ENCODE data around the gene PCGF5. TPM values are rescaled to one million over a fixed set of nuclear protein-coding genes. Genes with fewer than 3 reads are reported as not detected.

PCGF5 gene
- total and polyA plus RNA-seq, 5 experiments from 2014 or later: 51.1 to 73.5 (median 55.7) TPM

DNA sequence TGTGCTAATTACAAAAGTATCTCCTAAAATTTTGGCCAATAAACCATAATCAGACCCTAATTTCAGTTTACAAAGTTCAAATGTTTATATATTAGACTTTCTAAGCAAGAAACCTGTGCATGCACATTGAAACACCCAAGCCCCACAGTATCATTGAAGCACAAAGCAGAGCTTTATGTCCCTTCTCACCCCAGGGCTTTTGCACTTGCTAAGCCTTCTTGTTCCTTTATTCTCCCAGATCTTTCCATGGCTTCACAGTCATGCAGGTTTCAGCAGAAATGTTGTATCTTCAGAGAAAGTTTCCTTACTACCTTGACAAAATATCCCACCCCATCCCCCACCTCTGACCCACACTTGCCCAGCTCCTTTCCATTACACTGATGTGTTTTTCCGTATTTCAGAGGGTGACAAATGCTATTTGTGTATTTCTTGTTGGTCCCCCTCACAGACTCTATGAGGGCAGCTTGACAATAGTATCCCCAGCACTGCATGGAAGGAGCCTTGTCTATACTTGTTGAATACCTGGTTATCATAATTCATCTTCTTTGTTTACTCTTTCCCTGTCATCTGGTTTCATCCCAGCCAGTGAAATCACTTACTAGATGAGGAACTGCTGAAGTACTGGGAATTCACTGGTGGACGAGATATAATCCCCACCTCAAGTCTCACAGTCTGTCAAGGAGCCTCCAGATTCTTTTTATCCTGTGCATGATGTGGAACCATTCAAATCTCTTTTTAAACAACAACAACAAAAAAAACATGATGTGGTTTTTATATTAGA, 24.0 kb upstream of the PCGF5 start:
- POLR2A ChIA-PET: no interaction called here
- no peaks in the 10 kb centered on the region for H3K27me3 Mint-ChIP-seq
- H3K36me3 Mint-ChIP-seq: peaks cover 6 to 11% (median 9%) of the 10 kb centered on the region in 3 donors
- peak overlapping the region in 9 of 10 donors; percentile 11 to 89 (median 45) for H3K27ac Mint-ChIP-seq
- no peak overlapping the region for H3K4me3 Mint-ChIP-seq
- no peak for DNase-seq
- peaks cover 0 to 7% (median 0%) of the 10 kb centered on the region in 9 donors for H3K9me3 Mint-ChIP-seq
- ATAC-seq: no peak
- peaks cover 53 to 92% (median 82%) of the 10 kb centered on the region in 4 donors for H3K4me1 Mint-ChIP-seq

DNA sequence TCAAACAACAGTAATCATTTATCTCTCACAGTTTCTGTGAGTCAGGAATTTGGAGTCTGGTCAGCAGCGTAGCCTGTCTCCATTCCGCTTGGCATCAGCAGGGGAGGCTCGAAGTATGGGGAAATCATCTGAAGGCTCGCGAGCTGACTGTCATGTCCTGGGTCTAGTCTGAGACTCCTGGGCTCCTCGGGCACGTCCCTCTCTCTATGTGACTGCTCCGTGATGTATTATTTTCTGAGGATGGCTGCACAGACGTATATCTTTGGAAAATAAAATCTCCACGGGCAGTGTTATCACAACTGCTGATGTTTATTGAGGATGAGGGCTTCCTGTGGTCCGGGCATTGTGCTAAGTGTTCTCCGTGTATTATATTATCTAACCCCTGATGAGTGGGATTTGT, 23.3 kb upstream of the PCGF5 start:
- Mint-ChIP-seq H3K9me3 (peaks cover 0 to 7% (median 0%) of the 10 kb centered on the region in 9 donors), H3K4me3 (no peak overlapping the region)
- POLR2A ChIA-PET: no interaction called here

DNA sequence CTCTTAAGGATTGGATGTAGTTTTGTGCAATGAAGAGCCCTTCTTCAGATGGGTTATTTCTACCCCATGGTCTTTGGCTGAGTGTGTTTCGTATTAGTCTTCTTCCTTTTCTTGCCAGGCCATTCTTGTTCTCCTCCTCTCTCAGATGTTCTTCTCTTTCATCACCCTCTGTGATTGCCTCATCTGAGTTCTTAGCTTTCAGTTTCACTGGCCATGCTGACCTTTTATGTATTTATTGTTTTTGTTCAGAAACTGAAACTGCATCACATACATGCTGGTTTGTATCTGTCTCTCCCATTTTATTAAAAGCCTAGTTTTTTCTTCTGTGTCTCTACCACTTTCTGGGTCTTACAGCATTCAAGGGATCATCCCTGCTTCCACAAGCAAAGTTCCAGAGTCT, 21.7 kb upstream of the PCGF5 start:
- POLR2A ChIA-PET: interaction anchor here (0.9 kb wide), 1 partner anchor 35 kb away, joined by 3 read pairs; no protein-coding TSS in a partner anchor
- ATAC-seq (peak; percentile 21 to 34), DNase-seq (peak in 3 of 10 donors; percentile 11 to 51 (median 35))
- Mint-ChIP-seq H3K27ac (peak overlapping the region; percentile 68 to 93 (median 86)), H3K36me3 (peaks cover 3 to 9% (median 5%) of the 10 kb centered on the region in 3 donors), H3K4me3 (peak overlapping the region; percentile 1 to 61 (median 42)), H3K27me3 (no peaks in the 10 kb centered on the region), H3K9me3 (peaks cover 0 to 1% (median 0%) of the 10 kb centered on the region in 9 donors), H3K4me1 (peaks cover 58 to 92% (median 83%) of the 10 kb centered on the region in 4 donors)

More for the DNA sequence above, 23.3 kb upstream of the PCGF5 start:
- Mint-ChIP-seq H3K36me3 (peaks cover 6 to 11% (median 9%) of the 10 kb centered on the region in 3 donors), H3K4me1 (peaks cover 56 to 93% (median 85%) of the 10 kb centered on the region in 4 donors), H3K27me3 (no peaks in the 10 kb centered on the region), H3K27ac (peak overlapping the region in 8 of 10 donors; percentile 11 to 89 (median 58))
- DNase-seq: no peak
- ATAC-seq: no peak

DNA sequence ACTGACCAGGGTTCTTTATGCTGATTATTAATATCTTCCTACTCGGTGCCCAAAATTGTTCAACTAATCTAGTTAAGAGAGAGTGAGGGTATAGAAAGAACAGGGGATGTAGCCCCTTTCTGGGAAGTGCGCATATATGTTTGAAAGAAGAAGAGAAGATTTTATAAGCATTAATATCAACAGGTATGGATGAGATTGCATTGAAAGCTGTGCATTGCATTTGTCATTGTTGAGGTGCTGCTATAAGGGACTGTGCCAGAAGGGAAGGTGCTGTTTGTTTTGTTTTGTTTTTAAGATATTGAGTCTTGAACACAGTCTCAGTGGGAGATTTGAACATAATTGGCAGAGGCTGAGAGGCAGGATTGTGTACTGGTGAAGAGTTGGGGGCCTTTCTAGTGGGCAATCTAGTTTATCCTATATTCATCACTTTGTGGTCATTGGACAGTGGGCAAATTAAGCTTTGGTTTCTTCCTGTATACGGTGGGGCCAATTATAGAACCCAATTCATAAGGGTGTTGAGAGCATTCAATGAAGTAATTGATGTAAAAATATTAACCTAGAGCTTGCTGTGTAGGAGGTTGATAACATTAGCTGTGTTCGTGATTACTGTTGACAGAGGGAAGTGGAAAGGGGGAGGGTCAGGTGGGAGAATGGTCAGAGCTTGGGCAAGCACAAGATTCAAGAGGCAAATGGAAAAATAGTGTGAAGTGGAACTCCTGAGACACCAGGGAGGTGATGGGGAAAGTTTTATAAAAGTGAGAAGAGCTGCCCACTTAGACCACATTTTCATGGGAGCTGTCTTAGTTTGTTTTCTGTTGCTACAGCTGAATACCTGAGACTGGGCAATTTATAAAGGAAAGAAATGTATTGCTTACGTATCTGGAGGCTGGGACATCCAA, 19.9 kb upstream of the PCGF5 start:
- DNase-seq: no peak
- Mint-ChIP-seq H3K4me1 (peaks cover 57 to 90% (median 81%) of the 10 kb centered on the region in 4 donors), H3K27ac (peak overlapping the region; percentile 68 to 95 (median 88)), H3K36me3 (peaks cover 0 to 9% (median 3%) of the 10 kb centered on the region in 3 donors), H3K4me3 (peak overlapping the region; percentile 48 to 83 (median 70)), H3K9me3 (no peaks in the 10 kb centered on the region), H3K27me3 (no peaks in the 10 kb centered on the region)
- no peak for ATAC-seq
- POLR2A ChIA-PET: interaction anchor here (0.7 to 3.0 kb wide), 4 partner anchors 20 to 1392 kb away, joined by 3 to 31 read pairs (median 4); no protein-coding TSS in a partner anchor

DNA sequence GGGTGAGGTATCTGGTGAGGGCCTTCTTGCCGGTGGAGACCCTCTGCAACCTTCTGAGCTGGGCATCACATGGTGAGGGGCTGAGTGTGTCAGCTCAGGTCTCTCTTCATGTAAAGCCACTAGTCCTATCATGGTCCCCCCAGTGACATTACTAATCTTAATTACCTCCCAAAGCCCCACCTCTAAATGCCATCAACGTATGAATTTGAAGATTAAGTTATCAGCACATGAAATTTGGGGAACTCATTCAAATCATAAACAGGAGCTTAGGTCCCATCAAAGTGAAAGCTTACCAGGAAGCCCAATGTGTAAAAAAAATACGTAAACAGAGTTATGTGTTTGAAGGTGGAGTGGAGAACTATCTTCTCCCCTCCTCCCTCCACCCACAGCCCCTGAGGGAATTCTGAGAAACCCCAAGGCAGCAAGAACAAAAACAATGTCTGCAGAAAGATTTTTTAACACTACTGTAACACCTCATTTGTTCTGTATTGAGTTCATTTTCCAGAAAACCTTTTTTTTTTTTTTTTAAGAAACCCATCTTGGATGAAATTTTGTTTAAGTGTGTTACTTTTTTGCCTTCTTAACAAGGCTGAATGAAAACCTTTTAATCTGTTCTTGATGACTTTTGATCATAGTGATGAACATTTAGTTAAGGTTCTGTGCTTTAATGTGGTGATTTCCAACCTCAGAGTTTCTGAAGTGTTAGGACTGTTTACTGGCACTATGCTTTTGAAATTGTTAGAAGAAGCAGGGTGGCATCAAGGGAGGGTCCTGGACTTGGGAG, 19.1 kb upstream of the PCGF5 start:
- peak; percentile 76 to 81 for ATAC-seq
- DNase-seq: peak in 8 of 10 donors; percentile 23 to 80 (median 36)

DNA sequence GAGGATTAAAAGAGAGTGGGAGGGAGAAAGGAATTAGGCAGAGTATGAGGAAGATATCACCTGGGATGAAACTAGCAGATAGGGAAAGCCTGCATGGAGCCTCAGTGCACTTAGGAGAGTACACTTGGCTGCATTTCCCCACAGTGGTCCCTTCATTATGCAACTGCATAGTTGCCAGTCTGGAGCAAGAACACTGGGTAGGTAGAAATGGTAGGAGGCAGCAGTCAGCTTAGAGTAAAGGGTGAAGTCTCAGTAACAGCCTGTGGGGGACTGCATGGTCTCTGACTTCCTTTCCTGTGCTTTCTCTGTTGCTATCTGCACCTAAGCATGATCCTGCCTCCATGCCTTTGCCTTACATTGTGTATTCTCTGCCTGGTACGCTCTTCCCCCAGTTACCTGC, 14.0 kb upstream of the PCGF5 start:
- peaks cover 0 to 3% (median 0%) of the 10 kb centered on the region in 3 donors for H3K36me3 Mint-ChIP-seq
- POLR2A ChIA-PET: no interaction called here
- ATAC-seq: peak; percentile 51 to 63
- H3K4me3 Mint-ChIP-seq: peak overlapping the region in 9 of 10 donors; percentile 7 to 62 (median 39)
- peak in 2 of 10 donors; percentile 11 to 20 for DNase-seq
- peak overlapping the region in 9 of 10 donors; percentile 6 to 84 (median 46) for H3K27ac Mint-ChIP-seq
- H3K27me3 Mint-ChIP-seq: no peaks in the 10 kb centered on the region
- peaks cover 39 to 86% (median 81%) of the 10 kb centered on the region in 4 donors for H3K4me1 Mint-ChIP-seq
- no peaks in the 10 kb centered on the region for H3K9me3 Mint-ChIP-seq

More for the DNA sequence above, 19.1 kb upstream of the PCGF5 start:
- POLR2A ChIA-PET: interaction anchor here (0.7 to 3.0 kb wide), 4 partner anchors 19 to 43 kb away, joined by 3 to 31 read pairs (median 4); no protein-coding TSS in a partner anchor
- Mint-ChIP-seq H3K4me1 (peaks cover 58 to 89% (median 85%) of the 10 kb centered on the region in 4 donors), H3K27ac (peak overlapping the region; percentile 68 to 95 (median 88)), H3K9me3 (no peaks in the 10 kb centered on the region), H3K27me3 (no peaks in the 10 kb centered on the region), H3K36me3 (peaks cover 0 to 9% (median 3%) of the 10 kb centered on the region in 3 donors), H3K4me3 (peak overlapping the region; percentile 48 to 83 (median 70))

DNA sequence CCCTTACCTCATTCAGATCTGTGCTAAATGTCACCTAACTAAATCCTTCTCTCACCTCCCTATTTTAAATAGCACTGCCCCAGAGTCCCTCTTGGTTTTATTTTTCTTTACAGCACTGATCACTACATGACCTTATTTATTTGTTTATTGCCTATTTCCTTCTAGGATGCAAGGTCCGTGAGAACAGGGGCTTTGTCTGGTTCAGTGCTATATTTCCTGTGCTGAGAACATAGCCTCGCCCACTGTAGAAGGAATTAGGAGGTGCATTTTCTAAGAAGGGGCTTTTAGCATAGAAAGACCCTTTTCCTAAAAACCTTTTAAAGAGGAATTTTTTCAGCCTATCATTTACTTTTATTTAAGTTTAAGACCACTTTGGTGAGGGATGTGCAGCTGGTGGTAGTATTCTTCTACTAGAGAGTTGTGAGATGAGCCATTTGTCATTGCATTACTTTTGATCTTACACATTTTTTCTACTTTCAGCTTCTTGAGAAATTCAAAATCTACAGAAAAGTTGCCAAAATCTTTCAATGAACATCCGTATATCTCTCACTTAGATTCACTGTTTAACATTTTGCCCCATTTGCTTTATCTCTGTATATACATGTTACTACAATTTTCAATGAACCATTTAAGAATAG, 13.5 kb upstream of the PCGF5 start:
- DNase-seq (no peak), ATAC-seq (peak; percentile 20 to 22)
- Mint-ChIP-seq H3K27me3 (no peaks in the 10 kb centered on the region), H3K9me3 (no peaks in the 10 kb centered on the region), H3K36me3 (peaks cover 0 to 3% (median 0%) of the 10 kb centered on the region in 3 donors), H3K27ac (peak overlapping the region in 6 of 10 donors; percentile 6 to 81 (median 46)), H3K4me3 (peak overlapping the region in 9 of 10 donors; percentile 7 to 62 (median 39)), H3K4me1 (peaks cover 38 to 86% (median 80%) of the 10 kb centered on the region in 4 donors)
- POLR2A ChIA-PET: no interaction called here

DNA sequence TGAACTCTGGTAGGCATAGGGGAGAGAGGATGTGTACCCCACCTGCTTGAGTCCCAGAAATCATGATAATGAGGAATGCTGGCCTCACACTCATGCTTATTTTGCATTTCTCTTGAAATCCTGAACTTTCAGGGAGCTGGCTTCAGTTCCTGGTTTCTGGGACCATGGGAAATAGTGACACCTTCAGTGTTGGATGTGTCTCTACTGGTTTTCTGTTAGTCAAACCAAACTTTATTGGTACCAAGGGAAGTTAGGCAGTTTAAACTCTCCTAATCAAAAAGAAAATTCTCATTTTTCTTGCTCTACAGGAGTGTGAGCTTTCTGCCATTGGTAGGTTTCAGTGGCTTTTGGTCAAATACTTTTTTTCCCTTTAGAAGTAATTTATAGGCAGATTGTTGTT, 11.8 kb upstream of the PCGF5 start:
- POLR2A ChIA-PET: no interaction called here

DNA sequence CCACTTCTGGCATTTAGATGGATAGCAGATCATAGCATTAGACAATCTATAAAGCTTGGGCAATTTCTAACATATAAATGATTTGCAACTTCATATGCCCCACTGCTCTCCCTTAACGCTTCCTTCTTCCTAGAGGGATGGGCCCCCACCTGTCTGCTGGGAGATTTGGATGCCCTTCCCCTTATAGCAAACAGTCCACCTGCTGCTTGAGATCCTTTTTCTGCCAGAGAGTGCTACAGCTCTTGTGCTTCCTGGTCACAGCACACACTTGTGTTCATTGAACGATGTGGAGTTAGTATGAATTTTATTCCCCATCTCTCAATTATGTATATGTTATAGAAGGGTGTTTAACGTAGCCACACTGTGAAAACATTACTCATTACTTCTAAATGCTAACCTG, 10.4 kb upstream of the PCGF5 start:
- no peak for ATAC-seq
- DNase-seq: no peak
- H3K4me1 Mint-ChIP-seq: peaks cover 31 to 83% (median 71%) of the 10 kb centered on the region in 4 donors
- peak overlapping the region in 3 of 10 donors; percentile 0 to 6 (median 2) for H3K4me3 Mint-ChIP-seq
- H3K9me3 Mint-ChIP-seq: no peaks in the 10 kb centered on the region
- H3K36me3 Mint-ChIP-seq: peaks cover 0 to 3% (median 0%) of the 10 kb centered on the region in 3 donors
- H3K27ac Mint-ChIP-seq: peak overlapping the region in 6 of 10 donors; percentile 12 to 58 (median 22)
- H3K27me3 Mint-ChIP-seq: no peaks in the 10 kb centered on the region
- POLR2A ChIA-PET: no interaction called here

More for the DNA sequence above, 11.8 kb upstream of the PCGF5 start:
- no peak for DNase-seq
- Mint-ChIP-seq H3K4me1 (peaks cover 31 to 80% (median 72%) of the 10 kb centered on the region in 4 donors), H3K27ac (peak overlapping the region in 1 of 10 donors; percentile 21), H3K4me3 (no peak overlapping the region), H3K9me3 (no peaks in the 10 kb centered on the region), H3K36me3 (peaks cover 0 to 3% (median 0%) of the 10 kb centered on the region in 3 donors), H3K27me3 (no peaks in the 10 kb centered on the region)
- no peak for ATAC-seq

DNA sequence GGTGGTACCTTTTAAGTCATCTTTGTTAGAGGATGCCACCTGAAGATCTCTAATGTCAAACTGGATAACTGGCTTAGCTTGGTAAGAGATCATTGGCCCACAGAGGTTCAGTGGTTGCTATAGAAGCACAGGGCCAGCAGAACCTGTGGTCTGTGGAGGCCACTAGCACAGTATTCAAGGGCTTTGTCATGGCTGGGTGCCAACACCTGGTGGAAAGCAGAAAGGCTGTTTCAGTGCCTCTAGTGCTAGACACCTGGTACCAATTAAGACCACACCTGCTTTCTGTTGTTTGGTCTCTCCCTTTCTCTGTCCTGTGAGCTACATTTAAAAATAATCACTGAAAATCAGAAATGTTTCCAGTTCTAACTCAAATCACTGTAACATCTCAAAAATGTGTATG, 10.0 kb upstream of the PCGF5 start:
- H3K36me3 Mint-ChIP-seq: peaks cover 0 to 3% (median 0%) of the 10 kb centered on the region in 3 donors
- ATAC-seq (peak; percentile 63 to 65), DNase-seq (peak in 5 of 10 donors; percentile 24 to 41 (median 27))
- peak overlapping the region in 7 of 10 donors; percentile 12 to 60 (median 24) for H3K27ac Mint-ChIP-seq
- no peaks in the 10 kb centered on the region for H3K27me3 Mint-ChIP-seq
- POLR2A ChIA-PET: interaction anchor here (0.7 kb wide), 1 partner anchor 48 kb away, joined by 3 read pairs; no protein-coding TSS in a partner anchor
- peak overlapping the region in 2 of 10 donors; percentile 0 to 6 for H3K4me3 Mint-ChIP-seq
- peaks cover 29 to 83% (median 67%) of the 10 kb centered on the region in 4 donors for H3K4me1 Mint-ChIP-seq
- no peaks in the 10 kb centered on the region for H3K9me3 Mint-ChIP-seq

DNA sequence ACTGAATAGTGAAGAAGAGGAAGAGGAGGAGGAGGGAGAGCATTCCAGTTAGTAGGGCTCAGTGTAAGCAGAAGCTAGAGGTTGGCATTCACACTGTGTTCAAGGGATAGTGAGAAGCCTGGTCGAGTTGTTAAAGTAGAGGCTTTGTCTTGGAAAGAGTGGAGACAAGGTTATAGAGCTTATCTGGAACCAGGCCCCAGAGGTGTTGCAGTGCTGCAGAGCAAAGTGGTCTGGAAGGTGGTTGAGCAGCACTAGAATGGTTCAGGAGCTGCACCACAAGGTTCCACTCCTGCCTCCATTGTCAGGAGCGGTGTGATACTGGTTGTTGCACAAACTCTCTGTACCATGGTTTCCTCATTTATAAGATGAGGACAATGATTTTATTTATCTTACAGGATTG, 8.8 kb upstream of the PCGF5 start:
- ATAC-seq (no peak), DNase-seq (no peak)
- Mint-ChIP-seq H3K4me1 (peaks cover 29 to 83% (median 64%) of the 10 kb centered on the region in 4 donors), H3K9me3 (no peaks in the 10 kb centered on the region), H3K4me3 (no peak overlapping the region), H3K27me3 (no peaks in the 10 kb centered on the region), H3K27ac (peak overlapping the region in 2 of 10 donors; percentile 4 to 52), H3K36me3 (peaks cover 0 to 3% (median 0%) of the 10 kb centered on the region in 3 donors)
- POLR2A ChIA-PET: interaction anchor here (1.0 kb wide), 1 partner anchor 48 kb away, joined by 3 read pairs; no protein-coding TSS in a partner anchor
